B cell (primary cell): ENCODE results near the gene DTD1.

Experiments used
- EZH2 ChIP-seq: IDR thresholded peaks from 2 replicates; pipeline ENCODE4 v1.6.1; 2012; ENCODE audit warnings: borderline replicate concordance, low read depth, mild to moderate bottlenecking, moderate library complexity, low read length; ENCODE audit not compliant: insufficient read depth, poor library complexity, severe bottlenecking
- TF ChIP-seq, protein P1 (sequence below): fragments of 200-600 bp; IDR thresholded peaks from one replicate; pipeline ENCODE4 v1.8.0; 2022; ENCODE audit warnings: antibody characterized with exemption, mild to moderate bottlenecking

DNA sequence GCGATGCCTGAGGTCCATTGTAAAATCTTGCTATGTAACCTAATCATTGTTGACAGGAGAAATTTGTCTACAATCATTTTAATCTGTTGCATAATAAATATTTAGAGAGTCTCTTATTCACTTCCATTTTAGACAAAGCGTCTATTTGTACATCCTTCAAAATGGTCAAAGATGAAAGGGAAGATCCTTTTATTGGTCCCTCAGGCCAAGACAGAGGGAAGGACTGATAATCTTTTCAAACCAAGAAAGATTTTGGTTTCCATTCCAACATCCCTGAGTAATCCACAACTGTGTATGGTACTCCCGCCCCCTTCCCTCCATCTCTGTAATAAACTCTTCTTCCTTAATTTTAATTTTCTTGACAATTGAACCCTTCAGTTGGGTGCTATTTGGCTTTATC lies 114.1 kb downstream of the DTD1 start:
- TF ChIP-seq, protein P1, sequence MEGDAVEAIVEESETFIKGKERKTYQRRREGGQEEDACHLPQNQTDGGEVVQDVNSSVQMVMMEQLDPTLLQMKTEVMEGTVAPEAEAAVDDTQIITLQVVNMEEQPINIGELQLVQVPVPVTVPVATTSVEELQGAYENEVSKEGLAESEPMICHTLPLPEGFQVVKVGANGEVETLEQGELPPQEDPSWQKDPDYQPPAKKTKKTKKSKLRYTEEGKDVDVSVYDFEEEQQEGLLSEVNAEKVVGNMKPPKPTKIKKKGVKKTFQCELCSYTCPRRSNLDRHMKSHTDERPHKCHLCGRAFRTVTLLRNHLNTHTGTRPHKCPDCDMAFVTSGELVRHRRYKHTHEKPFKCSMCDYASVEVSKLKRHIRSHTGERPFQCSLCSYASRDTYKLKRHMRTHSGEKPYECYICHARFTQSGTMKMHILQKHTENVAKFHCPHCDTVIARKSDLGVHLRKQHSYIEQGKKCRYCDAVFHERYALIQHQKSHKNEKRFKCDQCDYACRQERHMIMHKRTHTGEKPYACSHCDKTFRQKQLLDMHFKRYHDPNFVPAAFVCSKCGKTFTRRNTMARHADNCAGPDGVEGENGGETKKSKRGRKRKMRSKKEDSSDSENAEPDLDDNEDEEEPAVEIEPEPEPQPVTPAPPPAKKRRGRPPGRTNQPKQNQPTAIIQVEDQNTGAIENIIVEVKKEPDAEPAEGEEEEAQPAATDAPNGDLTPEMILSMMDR = no peak
- no peak for TF ChIP-seq EZH2
